GM12865 (cell line): ENCODE data around the gene SYCP2L.
"Not testable (repeated sequence)": the region's sequence is repeated elsewhere in the genome, so short reads cannot be mapped to it uniquely, and the experiment has no call there.

Experiments used
- DNase-seq: peaks from one replicate; pipeline ENCODE4 v3.0.0; 2010; ENCODE audit warnings: low read depth
- H3K4me3 ChIP-seq: 2 replicates; pipeline ENCODE4 v1.5.1; 2011; ENCODE audit warnings: mild to moderate bottlenecking, low read depth, low read length, control low read depth
- TF ChIP-seq, protein P1 (sequence below): IDR thresholded peaks from 2 replicates; pipeline ENCODE4 v1.5.1; 2011; ENCODE audit warnings: low read length, control low read depth, low read depth, inconsistent platforms; ENCODE audit not compliant: insufficient read depth; ENCODE audit errors: missing control alignments

Gene SYCP2L

DNA sequence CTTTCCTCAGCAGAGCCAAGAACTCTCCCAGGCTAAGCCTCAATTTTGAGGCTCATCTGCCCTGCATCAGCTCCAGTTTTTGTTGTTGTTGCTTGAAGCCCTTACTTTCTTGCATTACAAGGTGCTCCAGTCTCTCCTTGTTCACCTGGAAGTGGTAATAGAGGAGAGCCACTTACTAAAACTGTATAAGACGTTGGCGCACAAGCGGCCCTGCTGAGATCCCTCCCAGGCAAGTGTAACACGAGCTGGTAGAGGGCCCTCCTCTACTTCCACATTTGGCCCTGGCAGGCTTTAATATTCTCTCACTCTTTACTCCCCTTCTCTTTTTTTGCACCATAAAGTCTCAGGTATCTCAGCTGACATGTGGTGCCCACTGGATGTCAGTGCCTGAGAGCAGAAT, 24.5 kb upstream of the SYCP2L start:
- DNase-seq = no peak
- H3K4me3 ChIP-seq = no peak overlapping the region
- TF ChIP-seq, protein P1, sequence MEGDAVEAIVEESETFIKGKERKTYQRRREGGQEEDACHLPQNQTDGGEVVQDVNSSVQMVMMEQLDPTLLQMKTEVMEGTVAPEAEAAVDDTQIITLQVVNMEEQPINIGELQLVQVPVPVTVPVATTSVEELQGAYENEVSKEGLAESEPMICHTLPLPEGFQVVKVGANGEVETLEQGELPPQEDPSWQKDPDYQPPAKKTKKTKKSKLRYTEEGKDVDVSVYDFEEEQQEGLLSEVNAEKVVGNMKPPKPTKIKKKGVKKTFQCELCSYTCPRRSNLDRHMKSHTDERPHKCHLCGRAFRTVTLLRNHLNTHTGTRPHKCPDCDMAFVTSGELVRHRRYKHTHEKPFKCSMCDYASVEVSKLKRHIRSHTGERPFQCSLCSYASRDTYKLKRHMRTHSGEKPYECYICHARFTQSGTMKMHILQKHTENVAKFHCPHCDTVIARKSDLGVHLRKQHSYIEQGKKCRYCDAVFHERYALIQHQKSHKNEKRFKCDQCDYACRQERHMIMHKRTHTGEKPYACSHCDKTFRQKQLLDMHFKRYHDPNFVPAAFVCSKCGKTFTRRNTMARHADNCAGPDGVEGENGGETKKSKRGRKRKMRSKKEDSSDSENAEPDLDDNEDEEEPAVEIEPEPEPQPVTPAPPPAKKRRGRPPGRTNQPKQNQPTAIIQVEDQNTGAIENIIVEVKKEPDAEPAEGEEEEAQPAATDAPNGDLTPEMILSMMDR = no peak

DNA sequence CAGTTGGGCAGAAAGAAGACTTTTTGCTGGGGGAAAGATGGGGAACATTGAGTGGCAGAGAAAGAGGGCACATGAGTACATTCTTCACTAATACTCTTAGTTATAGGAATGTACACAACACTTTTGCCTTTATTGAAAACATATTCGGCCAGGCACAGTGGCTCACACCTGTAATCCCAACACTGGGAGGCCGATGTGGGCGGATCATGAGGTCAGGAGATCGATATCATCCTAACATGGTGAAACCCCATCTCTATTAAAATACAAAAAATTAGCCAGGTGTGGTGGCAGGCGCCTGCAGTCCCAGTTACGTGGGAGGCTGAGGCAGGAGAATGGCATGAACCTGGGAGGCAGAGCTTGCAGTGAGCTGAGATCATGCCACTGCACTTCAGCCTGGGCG, 23.8 kb upstream of the SYCP2L start:
- DNase-seq, H3K4me3 ChIP-seq: not testable (repeated sequence)

DNA sequence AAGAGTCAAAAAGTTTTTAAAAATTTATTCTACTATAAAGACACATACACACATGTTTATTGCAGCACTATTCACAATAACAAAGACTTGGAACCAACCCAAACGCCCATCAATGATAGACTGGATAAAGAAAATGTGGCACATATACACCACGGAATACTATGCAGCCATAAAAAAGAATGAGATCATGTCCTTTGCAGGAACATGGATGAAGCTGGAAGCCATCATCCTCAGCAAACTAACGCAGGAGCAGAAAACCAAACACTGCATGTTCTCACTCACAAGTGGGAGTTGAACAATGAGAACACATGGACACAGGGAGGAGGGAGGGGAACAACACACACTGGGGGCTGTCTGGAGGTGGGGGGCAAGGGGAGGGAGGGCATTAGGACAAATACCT, 20.1 kb upstream of the SYCP2L start:
- not testable (repeated sequence) for H3K4me3 ChIP-seq, DNase-seq

DNA sequence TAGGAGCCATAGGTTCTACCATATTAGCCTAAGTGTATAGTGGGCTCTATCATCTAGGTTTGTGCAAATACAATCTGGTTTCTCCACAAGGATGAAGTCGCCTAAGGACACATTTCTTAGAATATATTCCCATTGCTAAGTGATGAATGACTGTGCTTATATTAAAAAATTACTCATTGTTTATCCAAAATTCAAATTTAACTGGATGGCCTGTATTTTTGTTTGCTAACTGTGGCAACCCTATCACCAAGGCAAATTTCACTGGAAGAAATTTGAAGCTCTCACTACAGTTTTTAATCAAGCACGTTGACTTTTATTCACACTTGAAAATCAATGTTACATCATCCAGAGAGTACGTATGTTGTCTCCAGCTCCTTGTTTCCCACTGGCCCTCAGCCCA, 18.9 kb upstream of the SYCP2L start:
- DNase-seq = no peak
- TF ChIP-seq, protein P1 = no peak
- H3K4me3 ChIP-seq = no peak overlapping the region

DNA sequence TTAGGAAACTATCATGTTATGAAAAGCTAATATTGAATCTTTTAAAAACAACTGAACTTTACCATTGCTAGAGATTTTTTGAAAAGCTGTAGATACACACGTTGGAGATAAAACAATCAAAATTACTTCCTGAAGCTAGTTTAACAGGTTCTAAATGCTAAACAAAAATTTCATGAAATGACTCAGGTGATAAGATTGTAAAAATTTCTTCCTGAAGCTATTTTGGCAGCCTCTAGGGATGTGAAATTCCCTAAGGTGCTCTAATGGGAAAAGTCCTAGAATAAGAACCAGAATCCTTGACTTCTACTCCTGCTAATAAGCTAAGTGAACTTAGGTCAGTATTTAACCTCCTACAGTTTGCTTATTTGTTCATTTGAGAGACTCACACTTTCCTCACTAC, 13.5 kb upstream of the SYCP2L start:
- H3K4me3 ChIP-seq = no peak overlapping the region
- no peak for DNase-seq
- TF ChIP-seq, protein P1 = no peak

DNA sequence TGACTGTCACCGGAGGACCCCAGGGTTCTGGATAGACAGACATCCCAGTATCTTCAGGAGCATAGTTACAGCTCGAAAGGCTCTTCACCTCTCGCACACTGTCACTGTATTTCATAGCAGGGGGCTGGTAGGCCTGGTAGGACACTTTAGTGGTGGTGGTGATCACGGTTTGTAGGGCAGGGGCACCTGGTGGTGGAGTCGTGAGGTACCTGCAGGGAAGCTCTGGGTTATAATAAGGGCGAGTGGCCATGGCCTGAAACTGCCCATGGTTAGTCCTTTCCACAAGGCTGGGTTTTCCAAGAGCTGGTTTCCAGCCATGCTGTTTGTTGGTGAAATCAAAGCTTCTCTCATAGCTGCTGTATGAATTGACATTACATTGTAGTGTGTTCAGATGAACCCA, 12.6 kb upstream of the SYCP2L start:
- DNase-seq = no peak
- TF ChIP-seq, protein P1 = no peak
- no peak overlapping the region for H3K4me3 ChIP-seq

DNA sequence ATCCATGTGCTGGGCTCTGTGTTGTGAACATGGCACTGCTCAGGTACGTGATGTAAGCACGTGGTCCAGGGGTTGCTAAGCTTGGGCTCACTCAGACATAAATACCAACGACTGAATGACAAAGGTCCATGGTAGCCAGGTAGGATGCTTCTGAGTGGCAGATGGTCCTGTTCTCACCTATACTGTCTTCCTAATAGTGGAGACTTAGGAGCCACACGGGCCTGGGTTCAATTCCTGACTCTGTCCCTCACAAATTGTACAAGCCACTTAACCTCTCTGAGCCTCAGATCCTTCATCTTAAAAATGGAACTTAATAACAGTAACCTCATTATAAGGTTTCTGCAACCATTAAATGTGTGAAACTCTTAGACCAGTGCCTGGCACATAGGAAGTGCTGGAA, 11.8 kb upstream of the SYCP2L start:
- H3K4me3 ChIP-seq = no peak overlapping the region
- TF ChIP-seq, protein P1 = no peak
- no peak for DNase-seq

DNA sequence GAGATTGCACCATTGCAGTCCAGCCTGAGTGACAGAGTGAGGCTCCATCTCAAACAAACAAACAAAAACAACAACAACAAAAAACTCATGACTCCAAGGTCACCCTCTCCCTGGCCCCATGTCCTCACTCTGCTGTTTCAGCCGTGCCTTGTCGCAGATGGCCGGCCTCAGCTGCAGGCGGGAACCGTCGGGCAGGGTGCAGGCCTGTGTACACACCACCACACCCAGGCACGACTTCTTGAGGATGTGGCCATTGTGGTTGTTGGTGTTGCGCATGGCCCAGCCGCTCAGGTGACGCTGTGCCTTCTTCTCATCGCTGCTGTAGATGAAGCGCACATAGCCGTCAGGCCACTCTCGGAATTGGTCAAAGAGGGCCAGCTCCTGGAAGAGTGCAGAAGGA, 9.8 kb upstream of the SYCP2L start:
- no peak overlapping the region for H3K4me3 ChIP-seq
- DNase-seq = no peak
- TF ChIP-seq, protein P1 = no peak
